UCSD-AML1 (cell line): ENCODE results near the gene NR4A3.

Source experiments
- DNase-seq: peaks from one replicate; lab custom pipeline; 2025; ENCODE audit not compliant: unreplicated experiment; lab: John Stamatoyannopoulos, UW

NR4A3 gene

DNA sequence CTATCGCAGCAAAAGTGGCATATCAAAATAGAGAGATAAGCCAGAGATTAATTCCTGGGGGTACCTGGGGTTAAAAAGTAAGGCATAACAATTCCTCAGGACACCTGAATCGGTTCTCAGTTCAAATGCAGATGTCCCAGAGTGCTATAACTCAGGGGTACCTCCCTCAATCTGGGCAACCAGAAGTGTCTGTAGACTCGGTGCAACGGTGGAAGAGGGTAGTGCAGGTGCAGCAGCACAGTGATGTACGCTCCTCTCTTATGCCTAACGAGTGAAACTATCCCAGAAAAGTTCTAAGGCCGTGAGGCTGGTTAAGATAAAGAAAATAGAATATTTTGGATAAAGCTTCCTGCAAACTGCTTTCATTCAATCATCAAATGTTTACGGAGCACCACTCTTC lies 7.9 kb upstream of the NR4A3 start:
- DNase-seq = no peak

GRCh38 chr9:99814359-99814758 lies 7.3 kb upstream of the NR4A3 start:
- DNase-seq = no peak

DNA sequence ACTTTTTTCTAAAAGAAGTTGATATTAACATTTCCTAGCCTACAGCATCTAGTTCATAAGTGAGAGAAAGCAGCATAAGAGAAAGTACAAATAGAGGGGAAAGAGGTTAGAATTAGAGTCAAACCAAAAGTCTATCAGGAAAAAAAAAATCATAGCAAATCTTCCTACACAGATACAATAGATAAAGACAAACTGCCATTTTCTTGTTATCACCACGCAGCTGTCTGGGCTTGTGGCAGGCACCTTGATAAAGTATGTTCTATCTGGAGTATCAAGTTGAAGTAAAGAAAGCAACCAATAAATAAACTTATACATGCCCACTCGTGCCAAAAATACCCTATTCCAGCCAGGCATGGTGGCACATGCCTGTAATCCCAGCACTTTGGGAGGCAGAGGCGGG lies 5.3 kb upstream of the NR4A3 start:
- DNase-seq = no peak

DNA sequence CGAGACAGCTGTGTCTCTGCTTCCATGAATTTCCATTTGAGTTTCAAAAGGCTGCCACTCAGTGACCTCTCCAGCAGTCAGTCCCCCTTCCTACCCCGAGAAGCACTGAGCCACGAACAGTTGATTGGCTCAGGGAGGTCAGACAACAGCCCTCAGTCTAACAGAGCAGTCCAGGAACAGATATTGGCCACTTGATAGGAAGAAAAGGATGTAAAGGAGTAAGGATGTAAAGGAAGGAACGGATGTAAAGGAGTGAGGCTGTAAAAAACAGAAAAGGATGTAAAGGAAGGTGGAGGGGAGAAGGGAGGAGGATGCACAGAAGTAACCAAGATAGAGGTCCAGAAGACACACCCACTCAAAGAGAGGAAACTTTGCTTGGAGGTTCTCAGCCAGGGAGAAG lies 3.2 kb upstream of the NR4A3 start:
- DNase-seq = no peak

DNA sequence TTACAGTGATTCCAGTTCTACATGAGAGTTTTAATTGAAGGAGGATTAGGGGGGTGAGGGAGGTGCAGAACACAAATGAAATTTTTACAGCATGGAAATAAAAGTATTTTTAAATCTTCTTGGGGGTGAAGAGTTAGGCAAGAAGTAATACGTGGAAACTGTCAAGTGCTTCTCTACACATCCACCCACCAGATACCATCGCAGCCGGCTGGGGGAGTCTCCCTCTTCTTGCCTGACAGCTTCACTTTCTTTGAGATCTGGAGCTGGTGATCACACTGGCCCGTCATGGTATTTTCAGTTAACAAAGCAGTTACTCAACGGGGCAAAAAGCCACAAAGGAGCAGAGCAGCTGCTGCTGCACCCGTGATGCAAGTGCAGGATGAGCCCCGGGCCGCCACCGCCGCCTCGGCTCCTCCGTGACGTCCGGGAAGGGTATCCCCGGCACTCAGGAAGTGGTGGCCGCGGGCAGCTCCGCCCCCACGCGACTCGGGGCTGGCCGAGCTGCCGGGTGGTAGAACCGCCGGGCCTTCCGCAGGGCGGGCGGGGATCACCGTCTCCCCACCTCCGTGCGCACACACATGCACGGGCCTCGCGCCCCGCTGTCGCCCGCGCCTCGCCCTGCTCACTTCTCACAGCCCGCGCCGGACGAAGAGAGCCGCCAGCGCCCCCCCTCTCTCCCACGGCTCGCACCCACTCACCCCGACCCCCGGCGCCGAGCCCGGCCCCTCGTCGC lies 2.4 kb upstream of the NR4A3 start:
- peak; percentile 90 for DNase-seq

DNA sequence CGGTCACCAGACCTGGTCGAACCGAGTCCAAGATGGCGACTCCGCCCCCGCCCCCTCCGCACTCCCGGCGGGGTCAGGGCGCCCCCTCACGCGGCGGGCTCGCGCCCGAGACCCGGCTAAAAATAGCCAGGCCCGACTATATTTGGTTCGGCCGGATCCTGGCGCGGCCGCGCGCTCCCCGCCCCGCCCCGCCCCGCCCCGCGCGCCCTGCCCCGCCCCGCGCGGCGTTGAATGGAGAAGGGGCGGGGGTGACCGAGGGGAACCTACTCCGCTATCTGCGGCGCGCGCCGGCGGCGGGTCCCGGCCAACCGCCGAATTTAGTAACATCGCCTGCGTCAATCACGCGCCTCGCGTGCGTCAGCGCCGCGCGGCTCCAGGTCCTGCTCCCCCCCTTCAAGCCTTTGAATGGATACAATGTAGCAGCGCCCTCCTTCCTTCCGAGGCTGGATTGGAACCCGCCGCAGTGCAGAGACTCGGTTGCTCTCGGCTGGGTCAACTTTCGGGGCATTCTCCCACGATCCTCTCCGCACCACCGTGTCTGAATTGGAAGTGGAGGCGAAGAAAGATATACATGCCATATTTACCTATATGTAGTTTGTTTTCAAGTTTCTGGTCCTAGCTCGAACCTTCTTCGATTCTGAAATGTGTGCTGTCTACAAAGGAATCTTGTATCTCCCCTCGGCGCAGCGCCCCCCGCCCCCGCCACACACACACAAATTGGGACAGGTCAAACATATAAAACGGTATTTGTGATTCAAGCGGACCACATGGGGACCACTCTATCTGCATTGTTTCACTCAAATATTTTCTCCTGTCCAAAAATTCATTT lies 1.6 kb upstream of the NR4A3 start:
- peak; percentile 98 for DNase-seq

GRCh38 chr9:99820685-99821395 lies 845 bp upstream of the NR4A3 start:
- DNase-seq = peak; percentile 63

DNA sequence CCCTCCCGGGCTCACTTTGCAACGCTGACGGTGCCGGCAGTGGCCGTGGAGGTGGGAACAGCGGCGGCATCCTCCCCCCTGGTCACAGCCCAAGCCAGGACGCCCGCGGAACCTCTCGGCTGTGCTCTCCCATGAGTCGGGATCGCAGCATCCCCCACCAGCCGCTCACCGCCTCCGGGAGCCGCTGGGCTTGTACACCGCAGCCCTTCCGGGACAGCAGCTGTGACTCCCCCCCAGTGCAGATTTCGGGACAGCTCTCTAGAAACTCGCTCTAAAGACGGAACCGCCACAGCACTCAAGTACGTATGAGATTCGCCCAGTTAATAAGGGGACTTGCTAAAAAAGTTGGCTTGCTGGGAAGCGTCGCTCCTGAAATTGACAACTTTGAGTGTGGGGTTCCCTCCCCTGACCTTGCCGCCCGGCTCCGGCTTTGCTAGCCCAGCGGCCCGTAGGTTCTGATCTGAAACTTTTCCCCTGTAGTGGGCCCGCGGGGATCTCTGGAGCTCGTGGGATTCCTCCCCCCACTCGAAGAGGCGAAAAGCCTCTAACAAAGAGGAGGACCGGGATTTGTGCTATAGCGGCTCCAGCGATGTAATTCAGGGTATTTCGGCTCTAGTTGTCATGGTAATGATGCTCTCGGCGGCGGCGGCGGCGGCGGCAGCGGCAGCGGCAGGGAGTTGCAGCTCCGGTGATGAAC lies 572 bp downstream of the NR4A3 start:
- peak; percentile 55 for DNase-seq

DNA sequence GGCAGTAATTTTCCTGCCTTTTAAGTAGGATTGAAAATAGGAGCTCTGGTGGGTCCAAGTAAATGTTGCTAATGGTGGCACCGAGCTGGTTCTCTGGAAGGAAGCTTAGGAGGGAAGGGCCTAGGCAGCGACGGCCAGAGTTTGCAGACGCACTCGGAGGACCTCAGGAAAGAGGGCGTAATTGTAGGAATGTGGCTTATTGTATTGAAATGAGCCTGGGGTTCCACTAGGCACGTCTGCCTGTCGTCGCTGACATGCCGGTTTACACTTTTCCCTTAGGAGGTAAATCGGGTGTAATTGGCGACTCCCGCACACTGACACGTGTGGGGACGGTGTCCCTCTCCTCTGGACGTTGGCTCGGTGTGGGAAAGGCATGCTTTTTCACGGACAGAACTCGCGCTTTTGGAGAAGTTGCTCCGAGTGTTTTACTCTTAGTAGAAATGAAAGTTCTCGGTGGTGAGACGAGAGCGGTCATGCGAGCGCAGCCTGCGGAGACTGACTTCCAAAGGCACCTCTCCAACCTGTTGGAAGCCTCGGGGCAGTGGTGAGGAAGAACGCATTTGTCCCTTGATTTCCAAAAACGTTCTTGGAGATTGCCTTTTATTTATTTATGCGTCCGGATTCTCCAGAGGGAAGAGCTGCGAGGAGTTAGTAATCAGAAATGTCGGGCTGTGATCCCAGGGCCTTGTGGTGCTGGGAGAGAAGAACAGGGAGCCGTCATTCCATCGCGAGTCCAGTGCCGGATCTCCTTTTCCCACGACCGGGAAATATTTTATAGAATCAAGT lies 1.3 kb downstream of the NR4A3 start:
- peak; percentile 52 for DNase-seq

DNA sequence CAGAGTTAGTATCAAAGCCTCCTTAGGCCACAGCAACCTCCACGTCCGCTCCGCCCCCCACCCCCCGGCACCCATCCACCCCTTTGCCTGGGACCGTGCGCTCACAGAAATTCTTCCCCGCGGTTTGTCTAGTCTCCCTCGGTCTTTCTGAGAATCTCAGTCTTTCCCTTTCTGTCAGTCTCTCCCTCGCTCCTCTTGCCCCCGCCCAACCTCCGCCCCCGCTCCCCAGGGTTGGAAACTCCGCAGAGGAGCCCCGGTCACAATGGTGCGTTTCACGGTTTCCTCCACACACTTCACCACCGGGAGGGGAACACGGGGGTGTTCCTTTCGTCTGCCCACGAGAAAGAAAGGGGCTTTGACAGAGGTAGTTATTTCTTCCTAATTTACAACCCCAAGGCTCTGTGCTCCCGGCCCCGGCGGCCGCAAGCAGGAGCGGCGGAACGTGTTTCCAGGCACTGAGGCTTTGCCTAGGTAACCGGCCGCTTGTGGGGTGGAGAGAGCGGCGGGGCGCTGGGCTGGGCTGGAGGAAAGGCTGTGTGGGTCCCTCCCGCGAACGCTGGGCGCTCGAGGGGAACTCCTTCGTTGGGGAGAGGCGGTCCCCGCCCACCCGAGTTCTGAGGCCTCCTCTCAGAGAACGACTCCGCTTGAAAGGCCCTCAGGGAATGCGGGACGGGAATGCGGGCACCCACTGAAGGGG lies 2.1 kb downstream of the NR4A3 start:
- peak; percentile 22 for DNase-seq

GRCh38 chr9:99824378-99825171 lies 2.9 kb downstream of the NR4A3 start:
- DNase-seq = peak; percentile 71

DNA sequence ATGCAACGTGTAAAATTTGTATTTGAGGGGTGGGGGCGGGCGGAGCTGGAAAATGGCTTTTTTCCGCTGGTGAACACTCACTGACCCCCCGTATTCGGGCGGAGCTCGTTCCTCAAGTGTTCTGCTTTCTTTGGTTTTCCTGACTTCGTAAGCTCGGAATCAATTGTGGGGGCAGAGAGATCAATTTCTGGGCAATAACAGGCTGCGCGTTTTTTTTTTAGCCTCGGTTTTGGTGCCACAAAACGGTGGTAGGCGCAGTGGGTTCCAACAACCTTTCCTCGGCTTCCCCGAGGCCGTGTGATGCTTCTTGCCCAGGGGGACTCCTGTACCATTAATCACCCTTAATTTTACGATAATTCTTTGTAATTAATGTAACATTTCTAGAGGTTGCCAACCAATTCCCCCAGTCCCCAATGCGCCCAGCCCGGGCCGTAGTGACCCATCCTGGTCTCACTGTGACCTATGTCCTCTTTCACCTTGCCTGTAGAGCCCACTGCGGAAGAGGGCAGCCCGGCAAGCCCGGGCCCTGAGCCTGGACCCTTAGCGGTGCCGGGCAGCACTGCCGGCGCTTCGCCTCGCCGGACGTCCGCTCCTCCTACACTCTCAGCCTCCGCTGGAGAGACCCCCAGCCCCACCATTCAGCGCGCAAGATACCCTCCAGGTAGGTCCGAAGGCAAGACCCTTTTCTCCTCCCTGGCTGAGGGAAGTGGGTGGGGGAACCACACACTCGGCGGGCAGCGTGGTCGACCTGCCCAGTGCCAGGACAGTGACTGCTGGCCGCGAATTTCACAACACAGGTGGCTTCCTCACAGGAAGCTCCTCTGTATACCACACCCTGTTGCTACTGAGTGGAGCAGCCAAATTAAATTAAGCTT lies 3.7 kb downstream of the NR4A3 start:
- DNase-seq = no peak

- no peak for DNase-seq
Observed at GRCh38 chr9:99826579-99826978, 4.9 kb downstream of the NR4A3 start.

- DNase-seq = no peak
Observed at GRCh38 chr9:99827244-99827643, 5.6 kb downstream of the NR4A3 start.

- DNase-seq = no peak
Observed at GRCh38 chr9:99828054-99828416, 6.3 kb downstream of the NR4A3 start.

- no peak for DNase-seq
Observed at GRCh38 chr9:99828417-99829176, 6.9 kb downstream of the NR4A3 start.

GRCh38 chr9:99831857-99832557 lies 10.3 kb downstream of the NR4A3 start:
- no peak for DNase-seq
